ENCODE results near the gene ZNF892.

The ZNF892 gene

GRCh38 chr2:95207111-95207961, at the start of gene ZNF892:
Gene ZNF892 (plus strand): TSS chr2:95207521. CDS start chr2:95207816, 295 bp downstream.
- DNase-seq, result peak; percentile 91

DNA sequence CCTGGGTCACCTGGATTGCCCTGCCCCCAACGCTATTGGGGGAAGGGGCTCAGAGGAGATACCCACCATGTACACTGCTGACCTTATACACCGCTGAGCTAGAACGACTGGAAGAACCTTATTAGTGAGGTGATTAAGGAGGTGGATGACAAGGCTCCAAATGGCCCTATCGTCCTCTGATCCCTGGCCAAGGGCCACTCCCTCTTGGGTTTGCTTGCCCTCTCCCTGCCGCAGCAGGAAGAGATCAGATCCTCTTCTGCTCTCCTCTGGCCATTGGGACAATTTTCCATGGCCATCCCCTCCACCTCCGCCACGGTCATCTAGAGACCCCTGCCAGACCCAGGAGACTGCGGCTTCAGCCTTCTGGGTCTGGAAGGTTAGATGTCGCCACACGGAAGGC, 48.9 kb upstream of the ZNF892 start:
- DNase-seq, result no peak

- DNase-seq, result peak; percentile 48
Observed at GRCh38 chr2:95158891-95159619, 48.3 kb upstream of the ZNF892 start.

DNA sequence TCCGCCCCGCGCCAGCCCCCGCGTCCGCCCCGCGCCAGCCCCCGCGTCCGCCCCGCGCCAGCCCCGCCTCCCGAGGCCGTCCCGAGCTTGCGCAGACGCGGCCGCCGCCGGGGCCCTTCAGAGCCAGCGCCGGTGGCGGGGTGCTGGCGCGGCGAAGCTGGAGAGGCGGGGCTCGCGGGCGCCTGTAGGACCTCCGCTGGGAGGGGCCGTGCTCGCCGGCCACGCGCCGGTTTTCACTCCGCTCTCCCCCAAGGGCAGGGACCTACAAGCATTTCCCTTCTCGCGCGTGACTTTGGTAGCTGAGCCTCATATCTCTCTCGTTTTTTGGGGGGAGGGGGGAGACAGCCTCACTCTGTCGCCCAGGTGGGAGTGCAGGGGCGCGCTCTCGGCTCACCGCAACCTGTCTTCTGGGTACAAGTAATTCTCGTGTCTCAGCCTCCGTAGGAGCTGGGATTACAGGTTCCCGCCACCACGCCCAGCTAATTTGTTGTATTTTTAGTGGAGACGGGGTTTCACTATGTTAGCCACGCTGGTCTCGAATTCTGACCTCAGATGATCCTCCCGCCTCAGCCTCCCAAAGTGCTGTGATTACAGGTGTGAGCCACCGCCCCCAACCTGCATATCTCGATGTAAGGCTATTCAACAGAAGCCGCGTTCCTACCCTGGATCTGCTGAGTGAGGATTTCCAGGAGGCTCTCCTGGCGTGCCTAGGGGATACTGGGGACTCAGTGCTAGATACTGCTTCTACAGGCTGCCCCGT, 47.5 kb upstream of the ZNF892 start, which contains the start of gene ZNF514:
TSS of gene ZNF514 (minus strand) at position 159 of the 760 bp plus-strand sequence. CDS start 6,595 bp downstream, outside the sequence.
- DNase-seq, result peak; percentile 76

- DNase-seq, result no peak
Observed at GRCh38 chr2:95165030-95165370, 42.3 kb upstream of the ZNF892 start.

- DNase-seq, result peak; percentile 99
Observed at GRCh38 chr2:95165371-95166064, 41.8 kb upstream of the ZNF892 start, which contains the start of gene ZNF2. Gene ZNF2 (plus strand): TSS chr2:95165809. CDS start chr2:95176227, 10,418 bp downstream.

DNA sequence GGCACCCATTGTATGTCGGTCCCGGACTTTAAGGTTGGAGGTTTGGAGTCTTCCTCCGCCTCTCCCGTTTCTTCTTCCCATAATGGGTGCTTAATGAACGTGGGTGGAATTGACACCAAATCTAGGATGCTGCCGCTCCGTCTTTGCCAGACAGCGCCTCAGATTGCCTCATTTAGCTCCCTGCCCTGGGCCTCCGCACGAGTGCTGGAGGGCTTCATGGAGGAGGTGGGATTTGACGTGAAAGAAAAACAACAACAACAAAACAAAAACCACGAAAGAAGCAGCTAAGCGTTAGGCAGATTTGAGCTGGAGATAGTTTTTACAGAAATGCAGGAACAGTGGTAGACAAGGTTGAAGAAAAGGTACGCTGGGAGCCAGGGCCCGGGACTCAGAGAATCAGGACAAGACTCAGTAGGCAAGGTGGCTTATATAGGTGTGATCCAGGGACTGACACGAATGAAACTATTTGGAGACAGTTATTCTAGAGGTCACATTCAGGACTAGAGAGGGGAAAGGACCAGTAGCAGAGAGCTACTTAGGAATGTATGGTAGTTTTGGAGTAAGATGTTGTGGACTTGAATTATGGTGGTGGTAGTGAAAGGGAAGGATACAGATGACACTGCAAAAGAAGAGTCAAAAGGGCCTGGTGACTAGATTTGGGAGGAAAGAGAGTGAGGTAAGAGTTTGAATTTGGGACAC, 41.1 kb upstream of the ZNF892 start:
- DNase-seq, result peak; percentile 34

DNA sequence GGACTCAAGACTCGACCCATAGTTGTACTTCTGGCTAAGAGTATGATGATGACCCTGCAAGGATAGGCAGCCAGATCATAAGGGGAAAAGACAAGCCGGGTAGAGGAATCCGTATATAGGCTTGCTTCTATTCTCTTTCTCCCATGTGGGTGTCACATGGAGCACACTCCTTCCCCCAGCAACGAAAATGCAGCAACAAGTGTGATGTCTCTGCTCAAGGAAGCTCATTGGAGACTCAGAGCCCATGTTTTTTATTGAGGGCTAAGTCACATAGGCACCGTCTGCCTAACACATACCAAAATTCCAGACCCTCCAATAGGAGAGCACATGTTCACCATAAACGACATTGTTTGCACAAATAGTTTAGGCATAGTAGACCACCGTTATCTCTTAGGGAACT, 35.4 kb upstream of the ZNF892 start:
- no peak for DNase-seq

- DNase-seq, result no peak
Observed at GRCh38 chr2:95174031-95174542, 33.2 kb upstream of the ZNF892 start.

DNA sequence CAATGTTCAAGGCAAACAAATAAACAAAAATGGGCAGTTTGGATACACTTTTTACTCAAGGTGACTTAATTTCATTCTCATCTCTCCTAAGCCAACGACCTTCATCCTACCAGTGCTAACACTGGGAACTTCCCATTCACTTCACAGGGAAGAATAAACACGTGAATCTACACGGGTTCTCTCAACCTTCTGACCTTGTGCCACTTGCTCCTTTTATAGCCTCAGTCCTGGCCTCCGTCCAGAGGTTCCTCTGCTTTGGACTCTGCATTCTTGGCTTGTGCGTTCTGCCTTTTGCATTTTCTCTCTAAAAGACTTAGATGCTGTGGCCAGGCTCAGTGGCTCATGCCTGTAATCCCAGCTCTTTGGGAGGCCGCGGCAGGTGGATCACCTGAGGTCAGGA, 27.9 kb upstream of the ZNF892 start:
- DNase-seq, result no peak

DNA sequence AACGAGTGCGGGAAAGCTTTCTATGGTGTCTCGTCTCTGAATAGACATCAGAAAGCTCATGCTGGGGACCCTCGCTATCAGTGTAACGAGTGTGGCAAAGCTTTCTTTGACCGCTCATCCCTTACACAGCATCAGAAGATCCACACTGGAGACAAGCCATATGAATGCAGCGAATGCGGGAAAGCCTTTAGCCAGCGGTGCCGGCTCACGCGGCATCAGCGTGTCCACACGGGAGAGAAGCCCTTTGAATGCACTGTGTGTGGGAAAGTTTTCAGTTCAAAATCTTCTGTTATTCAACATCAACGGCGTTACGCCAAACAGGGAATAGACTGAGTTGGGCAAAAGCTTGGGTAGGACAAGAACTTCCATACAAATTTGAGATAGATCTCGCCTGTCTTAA, 25.5 kb upstream of the ZNF892 start:
- DNase-seq, result no peak

- no peak for DNase-seq
Observed at GRCh38 chr2:95185197-95185596, 22.1 kb upstream of the ZNF892 start.

GRCh38 chr2:95185973-95186372, 21.3 kb upstream of the ZNF892 start:
- DNase-seq, result no peak

DNA sequence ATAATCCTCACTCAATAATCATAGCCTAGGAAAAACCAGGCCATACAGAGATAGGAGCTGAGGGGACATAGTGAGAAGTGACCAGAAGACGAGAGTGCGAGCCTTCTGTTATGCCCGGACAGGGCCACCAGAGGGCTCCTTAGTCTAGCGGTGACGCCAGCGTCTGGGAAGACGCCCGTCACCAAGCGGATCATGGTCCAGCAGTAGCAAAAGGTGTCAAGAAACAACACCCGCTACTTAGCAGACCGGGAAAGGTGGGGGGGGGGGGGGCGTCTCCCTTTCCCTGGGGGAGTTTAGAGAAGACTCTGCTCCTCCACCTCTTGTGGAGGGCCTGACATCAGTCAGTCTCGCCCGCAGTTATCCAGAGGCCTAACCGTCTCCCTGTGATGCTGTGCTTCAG, 14.4 kb upstream of the ZNF892 start:
- peak; percentile 2 for DNase-seq

- no peak for DNase-seq
Observed at GRCh38 chr2:95203911-95204310, 3.4 kb upstream of the ZNF892 start.

- no peak for DNase-seq
Observed at GRCh38 chr2:95204396-95204795, 2.9 kb upstream of the ZNF892 start.

- DNase-seq, result peak; percentile 1
Observed at GRCh38 chr2:95206096-95206495, 1.2 kb upstream of the ZNF892 start.

GRCh38 chr2:95208106-95208505, 785 bp downstream of the ZNF892 start:
- no peak for DNase-seq

- no peak for DNase-seq
Observed at GRCh38 chr2:95215018-95215612, 7.8 kb downstream of the ZNF892 start.

DNA sequence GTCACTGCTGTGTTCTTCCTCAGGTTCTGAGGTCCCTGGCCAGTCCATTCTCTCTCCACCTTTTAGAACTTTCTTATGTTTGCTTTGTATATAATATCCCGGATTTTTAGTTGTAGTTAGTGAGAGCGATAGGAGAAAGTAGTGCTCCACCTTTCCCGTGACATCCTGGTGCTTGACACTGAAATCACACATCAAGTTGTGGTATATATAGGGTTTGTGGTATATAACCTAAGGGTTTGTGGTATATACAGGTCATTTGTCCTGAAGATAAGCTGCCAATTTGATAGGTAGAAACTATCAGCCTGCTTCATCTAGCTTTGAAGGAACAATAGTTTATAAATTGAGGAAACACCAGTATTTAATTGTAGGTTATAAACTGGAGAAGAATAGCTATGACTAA, 13.1 kb downstream of the ZNF892 start:
- DNase-seq, result no peak

GRCh38 chr2:95225658-95226057, 18.3 kb downstream of the ZNF892 start:
- no peak for DNase-seq

All from NCI-H345 (cell line).